GM12874 (cell line): Measurements from ENCODE around the gene KAZN.

Experiments
- CTCF ChIP-seq: IDR thresholded peaks from 2 replicates; pipeline ENCODE4 v1.5.1; 2011; ENCODE audit warnings: low read depth, mild to moderate bottlenecking, control low read depth, low read length, moderate library complexity; ENCODE audit not compliant: insufficient read depth

The KAZN gene

DNA sequence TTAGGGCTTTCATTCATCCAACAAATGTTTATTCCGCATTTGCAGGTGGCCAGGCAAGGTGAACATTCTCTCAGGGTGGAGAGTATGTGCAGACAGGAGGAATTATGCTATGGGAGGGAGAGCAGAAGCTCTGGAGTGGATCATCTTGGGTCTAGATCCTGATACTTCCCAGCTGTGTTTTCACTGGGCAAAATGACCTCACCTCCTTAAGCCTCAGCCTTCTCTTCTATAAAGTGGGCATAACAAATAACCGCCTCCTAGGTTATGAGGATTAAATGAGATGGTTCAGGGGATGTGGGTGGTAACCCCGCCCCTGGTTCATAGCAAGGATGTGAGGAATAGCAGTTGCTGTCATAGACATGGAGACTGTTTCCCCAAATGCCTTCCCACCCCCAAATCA lies 553.4 kb downstream of the KAZN start:
- no peak for TF ChIP-seq CTCF

DNA sequence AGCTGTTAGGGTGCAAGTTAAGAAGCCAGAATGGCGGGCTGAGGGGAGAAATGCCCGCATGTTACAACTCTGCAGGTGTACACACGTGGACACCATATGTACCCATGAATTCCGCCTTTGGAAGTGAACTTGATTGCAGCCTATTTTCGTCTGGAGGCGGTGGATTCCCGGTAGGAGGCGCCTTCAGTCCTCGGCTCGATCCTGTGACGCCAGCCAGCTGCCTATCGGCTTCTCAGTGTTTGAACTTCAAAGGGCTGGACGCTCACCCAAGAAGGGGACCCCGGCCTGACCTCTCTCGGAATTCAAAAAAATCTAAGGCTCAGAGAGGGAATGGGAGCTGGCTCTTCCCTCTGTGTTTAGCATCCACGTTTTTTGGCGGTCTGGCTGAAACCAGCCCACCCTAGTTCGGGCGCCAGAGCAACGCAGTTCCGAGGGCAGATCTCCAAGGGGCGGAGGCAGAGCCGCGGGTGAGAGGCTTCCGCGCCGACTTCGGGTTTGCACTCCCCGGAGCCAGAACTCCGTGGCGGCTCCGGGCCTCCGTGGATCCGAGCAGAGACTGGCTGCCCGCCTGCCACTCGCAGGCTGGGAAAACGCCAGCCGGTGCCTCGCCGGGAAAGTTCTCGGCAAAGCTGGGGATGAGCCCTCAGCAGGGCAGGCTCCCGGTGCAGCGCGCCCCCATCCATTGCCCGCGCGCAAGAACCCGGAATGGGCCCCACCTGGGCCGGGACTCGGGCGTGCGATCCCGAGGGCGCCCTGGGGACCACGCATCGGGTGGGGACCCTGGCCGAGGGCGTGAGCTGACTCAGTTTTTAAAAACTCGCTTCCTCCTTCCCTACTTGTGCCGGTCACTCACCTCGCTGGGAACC lies 554.1 kb downstream of the KAZN start:
- no peak for TF ChIP-seq CTCF

DNA sequence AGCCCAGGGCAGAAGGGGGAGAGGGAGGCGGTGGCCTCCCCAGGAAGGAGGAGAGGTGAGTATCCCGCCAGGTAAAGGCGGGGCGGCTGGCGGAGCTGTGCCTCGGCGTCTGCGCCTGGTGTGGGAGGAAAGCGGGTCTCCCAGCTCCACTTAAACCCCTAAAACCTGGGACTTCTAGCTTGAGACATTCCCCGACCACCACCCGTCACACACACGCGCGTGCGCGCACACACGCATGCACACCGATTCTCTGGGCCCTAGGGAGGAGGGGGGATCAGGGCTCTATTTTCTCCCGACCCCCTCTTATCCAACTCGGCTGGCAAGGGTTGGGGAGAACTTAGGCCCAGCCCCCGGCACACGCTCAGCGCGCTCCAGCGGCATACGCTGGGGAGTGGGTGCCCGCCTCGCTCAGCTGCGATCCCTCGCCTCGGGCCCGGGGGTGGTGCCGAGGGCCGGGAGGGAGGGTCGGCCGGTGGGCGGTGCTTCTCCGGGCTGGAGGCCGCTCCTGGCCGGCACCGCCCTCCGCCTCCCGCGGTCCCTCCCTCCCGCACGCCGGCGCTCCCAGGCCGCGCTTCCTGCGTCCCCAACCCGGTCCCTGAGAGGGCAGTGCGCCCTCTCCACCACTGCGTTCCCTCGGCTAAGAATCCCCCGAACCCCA lies 554.8 kb downstream of the KAZN start, which contains the start of gene TMEM51:
Gene TMEM51, plus strand, starts transcription at position 564 of the 658 bp plus-strand sequence. CDS start 61,341 bp downstream, outside the sequence.
- no peak for TF ChIP-seq CTCF

- peak; percentile 64 for TF ChIP-seq CTCF
Measured at GRCh38 chr1:15153842-15154479, 555.5 kb downstream of the KAZN start.

GRCh38 chr1:15154480-15155036 lies 556.1 kb downstream of the KAZN start:
- TF ChIP-seq CTCF, result no peak

DNA sequence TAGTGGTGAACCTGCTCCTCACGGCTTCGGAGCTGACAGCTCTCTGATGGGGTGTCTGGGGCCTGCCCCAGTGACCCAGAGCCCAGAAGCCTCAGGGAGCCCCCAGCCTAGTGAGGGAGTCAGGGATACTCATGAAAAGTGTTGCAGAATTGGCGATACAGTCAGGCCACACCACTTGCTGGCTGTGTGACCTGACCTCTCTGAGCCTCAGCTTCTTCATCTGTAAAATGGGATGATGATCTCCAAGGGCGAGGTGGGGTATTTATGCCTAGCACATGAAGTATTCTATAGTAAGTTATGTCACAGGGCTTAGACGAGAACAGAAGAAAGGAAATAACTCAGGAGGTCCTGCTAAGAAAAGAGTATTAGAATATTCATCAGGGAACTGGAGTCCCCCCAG lies 556.7 kb downstream of the KAZN start:
- no peak for TF ChIP-seq CTCF
